Left ventricle myocardium inferior (tissue), 1 donor: Measurements from ENCODE around the gene VEGFA. TPM values are rescaled to one million over a fixed set of nuclear protein-coding genes. Genes with fewer than 3 reads are reported as not detected.

Experiments used
- DNase-seq: peaks from one replicate; pipeline ENCODE4 v3.0.0-alpha.2; 2020
- H3K27ac ChIP-seq: fragments of 200-600 bp; replicated peaks from 2 replicates; pipeline ENCODE4 v1.8.0; 2021
- H3K27me3 ChIP-seq: fragments of 200-600 bp; 2 replicates; pipeline ENCODE4 v1.8.0; 2021; ENCODE audit warnings: low read depth
- H3K36me3 ChIP-seq: fragments of 200-600 bp; 2 replicates; pipeline ENCODE4 v1.8.0; 2021
- H3K4me1 ChIP-seq: fragments of 200-600 bp; 2 replicates; pipeline ENCODE4 v1.8.0; 2021
- H3K4me3 ChIP-seq: fragments of 200-600 bp; 2 replicates; pipeline ENCODE4 v1.8.0; 2021; ENCODE audit warnings: mild to moderate bottlenecking, moderate library complexity
- H3K9me3 ChIP-seq: fragments of 200-600 bp; replicated peaks from 2 replicates; pipeline ENCODE4 v1.8.0; 2021
- intact Hi-C: fragments of 100-400 bp; cut with micrococcal nuclease; formaldehyde crosslinking; loops from one replicate; pipeline ENCODE4 v1.11.0; 2022
- total RNA-seq: library from RNA; stranded (reverse); fragmentation: NEBNext Ultra II Directional; extraction: Animal tissue kit (Norgen Biotek cat#: 25700); gene quantifications from one replicate; pipeline ENCODE4 v1.2.1, GENCODE V29; 2021
- TF ChIP-seq, protein P1 (sequence below): fragments of 200-600 bp; IDR thresholded peaks from 2 replicates; pipeline ENCODE4 v1.8.0; 2021; ENCODE audit warnings: antibody characterized with exemption, mild to moderate bottlenecking, borderline replicate concordance
- donor health status: DM: no; HTN: yes; CAD: no; lungs with severe emphysema.

VEGFA gene
- total RNA-seq, 1 donor from 2014 or later: 359 TPM

- Histone ChIP-seq H3K27me3 (no peaks in the 10 kb centered on the region), H3K36me3 (peaks cover 34% of the 10 kb centered on the region), H3K27ac (peak overlapping the region; percentile 98), H3K4me3 (peak overlapping the region; percentile 95), H3K4me1 (peaks cover 98% of the 10 kb centered on the region), H3K9me3 (no peaks in the 10 kb centered on the region)
- peak; percentile 58 for DNase-seq
- TF ChIP-seq, protein P1, sequence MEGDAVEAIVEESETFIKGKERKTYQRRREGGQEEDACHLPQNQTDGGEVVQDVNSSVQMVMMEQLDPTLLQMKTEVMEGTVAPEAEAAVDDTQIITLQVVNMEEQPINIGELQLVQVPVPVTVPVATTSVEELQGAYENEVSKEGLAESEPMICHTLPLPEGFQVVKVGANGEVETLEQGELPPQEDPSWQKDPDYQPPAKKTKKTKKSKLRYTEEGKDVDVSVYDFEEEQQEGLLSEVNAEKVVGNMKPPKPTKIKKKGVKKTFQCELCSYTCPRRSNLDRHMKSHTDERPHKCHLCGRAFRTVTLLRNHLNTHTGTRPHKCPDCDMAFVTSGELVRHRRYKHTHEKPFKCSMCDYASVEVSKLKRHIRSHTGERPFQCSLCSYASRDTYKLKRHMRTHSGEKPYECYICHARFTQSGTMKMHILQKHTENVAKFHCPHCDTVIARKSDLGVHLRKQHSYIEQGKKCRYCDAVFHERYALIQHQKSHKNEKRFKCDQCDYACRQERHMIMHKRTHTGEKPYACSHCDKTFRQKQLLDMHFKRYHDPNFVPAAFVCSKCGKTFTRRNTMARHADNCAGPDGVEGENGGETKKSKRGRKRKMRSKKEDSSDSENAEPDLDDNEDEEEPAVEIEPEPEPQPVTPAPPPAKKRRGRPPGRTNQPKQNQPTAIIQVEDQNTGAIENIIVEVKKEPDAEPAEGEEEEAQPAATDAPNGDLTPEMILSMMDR: peak; percentile 77
- intact Hi-C loops: no loop called here
Observed at GRCh38 chr6:43773050-43773979, 3.3 kb downstream of the VEGFA start.

DNA sequence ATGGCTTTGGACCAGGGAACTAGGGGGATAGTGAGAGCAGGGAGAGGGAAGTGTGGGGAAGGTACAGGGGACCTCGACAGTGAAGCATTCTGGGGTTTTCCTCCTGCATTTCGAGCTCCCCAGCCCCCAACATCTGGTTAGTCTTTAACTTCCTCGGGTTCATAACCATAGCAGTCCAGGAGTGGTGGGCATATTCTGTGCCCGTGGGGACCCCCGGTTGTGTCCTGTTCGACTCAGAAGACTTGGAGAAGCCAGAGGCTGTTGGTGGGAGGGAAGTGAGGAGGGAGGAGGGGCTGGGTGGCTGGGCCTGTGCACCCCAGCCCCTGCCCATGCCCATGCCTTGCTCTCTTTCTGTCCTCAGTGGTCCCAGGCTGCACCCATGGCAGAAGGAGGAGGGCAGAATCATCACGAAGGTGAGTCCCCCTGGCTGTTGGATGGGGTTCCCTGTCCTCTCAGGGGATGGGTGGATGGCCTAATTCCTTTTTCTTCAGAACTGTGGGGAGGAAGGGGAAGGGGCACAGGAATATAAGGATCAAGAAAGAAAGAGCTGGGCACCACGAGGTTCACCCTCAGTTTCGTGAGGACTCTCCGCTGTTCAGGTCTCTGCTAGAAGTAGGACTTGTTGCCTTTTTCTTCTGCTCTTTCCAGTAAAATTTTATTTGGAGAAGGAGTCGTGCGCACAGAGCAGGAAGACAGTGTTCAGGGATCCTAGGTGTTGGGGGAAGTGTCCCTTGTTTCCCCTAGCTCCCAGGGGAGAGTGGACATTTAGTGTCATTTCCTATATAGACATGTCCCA lies 4.2 kb downstream of the VEGFA start:
- H3K4me3 ChIP-seq: peak overlapping the region; percentile 95
- H3K27me3 ChIP-seq: no peaks in the 10 kb centered on the region
- peaks cover 43% of the 10 kb centered on the region for H3K36me3 ChIP-seq
- TF ChIP-seq, protein P1: no peak
- H3K27ac ChIP-seq: peak overlapping the region; percentile 98
- intact Hi-C loops: no loop called here
- H3K4me1 ChIP-seq: peaks cover 98% of the 10 kb centered on the region
- no peak for DNase-seq
- H3K9me3 ChIP-seq: no peaks in the 10 kb centered on the region

GRCh38 chr6:43774776-43775534 lies 4.9 kb downstream of the VEGFA start:
- H3K9me3 ChIP-seq: no peaks in the 10 kb centered on the region
- intact Hi-C loops: no loop called here
- H3K36me3 ChIP-seq: peaks cover 51% of the 10 kb centered on the region
- peaks cover 99% of the 10 kb centered on the region for H3K4me1 ChIP-seq
- TF ChIP-seq, protein P1: peak; percentile 91
- H3K27me3 ChIP-seq: no peaks in the 10 kb centered on the region
- peak; percentile 82 for DNase-seq
- H3K4me3 ChIP-seq: peak overlapping the region; percentile 95
- peak overlapping the region; percentile 98 for H3K27ac ChIP-seq

DNA sequence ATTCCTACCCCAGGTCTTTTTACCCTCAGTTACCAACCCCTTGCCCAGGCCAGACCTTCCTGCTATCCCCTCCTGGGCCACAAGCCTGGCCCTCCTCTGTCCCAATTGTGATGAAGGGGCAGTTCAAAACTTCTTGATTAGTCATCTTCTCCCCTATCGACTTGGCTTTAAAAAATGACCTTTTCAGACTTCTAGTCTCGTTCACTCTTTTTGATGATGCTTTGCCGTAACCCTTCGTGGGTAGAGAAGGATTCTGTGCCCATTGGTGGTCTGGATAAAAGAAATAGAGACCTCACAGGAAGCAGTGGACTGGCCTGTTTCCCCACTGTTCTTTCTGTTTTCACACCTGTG lies 5.5 kb downstream of the VEGFA start:
- Histone ChIP-seq H3K27ac (peak overlapping the region; percentile 98), H3K27me3 (no peaks in the 10 kb centered on the region), H3K9me3 (no peaks in the 10 kb centered on the region), H3K36me3 (peaks cover 56% of the 10 kb centered on the region), H3K4me1 (peaks cover 100% of the 10 kb centered on the region), H3K4me3 (peak overlapping the region; percentile 95)
- TF ChIP-seq, protein P1: no peak
- intact Hi-C loops: no loop called here
- no peak for DNase-seq
